Brain microvascular endothelial cell (primary cell): ENCODE results near the gene OR2W1.

Experiments
- DNase-seq: peaks from one replicate; pipeline ENCODE4 v3.0.0-alpha.2; 2020
- H3K27ac ChIP-seq: fragments of 250-450 bp; sonication (Bioruptor Pico); 2 replicates; pipeline ENCODE4 v1.5.1; 2020; ENCODE audit warnings: mild to moderate bottlenecking, moderate library complexity
- H3K27me3 ChIP-seq: fragments of 250-450 bp; sonication (Bioruptor Pico); replicated peaks from 2 replicates; pipeline ENCODE4 v1.5.1; 2020; ENCODE audit warnings: mild to moderate bottlenecking
- H3K36me3 ChIP-seq: fragments of 250-450 bp; sonication (Bioruptor Pico); replicated peaks from 2 replicates; pipeline ENCODE4 v1.5.1; 2020; ENCODE audit warnings: mild to moderate bottlenecking
- H3K4me3 ChIP-seq: 2 replicates; pipeline ENCODE4 v1.5.1; 2011; ENCODE audit warnings: low read depth, mild to moderate bottlenecking, control low read depth, low read length, moderate library complexity
- in situ Hi-C: cut with HindIII; loops from 2 replicates; pipeline ENCODE4 v1.10.0; 2017; ENCODE audit warnings: low sequenced_read_pairs, low pct_ligation_motif_present
- TF ChIP-seq, protein P1 (sequence below): IDR thresholded peaks from 2 replicates; pipeline ENCODE4 v1.5.1; 2011; ENCODE audit warnings: low read depth, mild to moderate bottlenecking, moderate library complexity, low read length, control low read depth, inconsistent platforms; ENCODE audit errors: missing control alignments

OR2W1 gene

DNA sequence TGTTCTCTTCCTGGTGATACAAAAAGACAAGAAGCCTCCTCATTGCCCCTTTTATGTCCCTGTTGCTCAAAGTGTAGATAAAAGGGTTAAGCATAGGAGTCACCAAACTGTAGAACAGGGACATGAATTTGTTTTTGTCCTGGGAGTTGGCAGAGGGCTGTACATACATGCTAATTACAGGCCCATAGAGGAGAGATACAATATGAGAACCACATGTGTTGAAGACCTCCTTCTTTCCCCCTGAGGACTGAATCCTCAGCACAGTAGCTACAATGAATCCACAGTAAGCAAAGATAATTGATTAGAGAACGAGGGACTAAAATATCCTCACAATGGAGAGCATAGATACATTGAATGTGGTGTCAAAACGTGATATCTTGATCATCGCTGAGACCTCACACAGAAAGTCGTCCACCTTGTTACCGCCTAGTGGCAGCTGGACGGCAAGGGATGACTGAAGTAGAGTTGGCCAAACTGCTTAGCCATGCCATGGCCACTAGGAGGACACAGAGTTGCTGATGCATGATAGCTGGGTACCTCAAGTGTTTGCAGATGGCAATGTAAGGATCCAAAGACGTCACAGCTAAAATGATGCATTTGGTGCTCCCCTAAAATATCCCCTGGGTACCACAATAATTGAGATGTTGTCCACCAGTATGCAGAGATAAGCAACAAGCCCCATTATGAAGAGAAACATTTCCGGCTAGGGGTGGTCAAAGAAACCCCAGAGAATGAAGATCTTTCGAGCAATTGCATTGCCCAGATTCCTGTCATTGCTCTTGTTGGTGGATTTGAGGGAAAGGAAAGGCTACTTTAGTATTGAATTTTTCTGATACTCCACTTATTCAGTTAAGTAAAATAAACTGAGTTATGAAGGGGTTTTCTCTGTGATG lies 27.1 kb upstream of the OR2W1 start:
- Histone ChIP-seq H3K36me3 (no peaks in the 10 kb centered on the region), H3K27ac (no peak overlapping the region), H3K27me3 (no peaks in the 10 kb centered on the region), H3K4me3 (no peak overlapping the region)
- DNase-seq, result peak; percentile 34
- in situ Hi-C loops, result no loop called here
- TF ChIP-seq, protein P1, sequence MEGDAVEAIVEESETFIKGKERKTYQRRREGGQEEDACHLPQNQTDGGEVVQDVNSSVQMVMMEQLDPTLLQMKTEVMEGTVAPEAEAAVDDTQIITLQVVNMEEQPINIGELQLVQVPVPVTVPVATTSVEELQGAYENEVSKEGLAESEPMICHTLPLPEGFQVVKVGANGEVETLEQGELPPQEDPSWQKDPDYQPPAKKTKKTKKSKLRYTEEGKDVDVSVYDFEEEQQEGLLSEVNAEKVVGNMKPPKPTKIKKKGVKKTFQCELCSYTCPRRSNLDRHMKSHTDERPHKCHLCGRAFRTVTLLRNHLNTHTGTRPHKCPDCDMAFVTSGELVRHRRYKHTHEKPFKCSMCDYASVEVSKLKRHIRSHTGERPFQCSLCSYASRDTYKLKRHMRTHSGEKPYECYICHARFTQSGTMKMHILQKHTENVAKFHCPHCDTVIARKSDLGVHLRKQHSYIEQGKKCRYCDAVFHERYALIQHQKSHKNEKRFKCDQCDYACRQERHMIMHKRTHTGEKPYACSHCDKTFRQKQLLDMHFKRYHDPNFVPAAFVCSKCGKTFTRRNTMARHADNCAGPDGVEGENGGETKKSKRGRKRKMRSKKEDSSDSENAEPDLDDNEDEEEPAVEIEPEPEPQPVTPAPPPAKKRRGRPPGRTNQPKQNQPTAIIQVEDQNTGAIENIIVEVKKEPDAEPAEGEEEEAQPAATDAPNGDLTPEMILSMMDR, result peak; percentile 72

- in situ Hi-C loops, result no loop called here
- Histone ChIP-seq H3K36me3 (no peaks in the 10 kb centered on the region), H3K27ac (no peak overlapping the region), H3K4me3 (no peak overlapping the region), H3K27me3 (no peaks in the 10 kb centered on the region)
- TF ChIP-seq, protein P1, result no peak
- no peak for DNase-seq
Measured at GRCh38 chr6:29051680-29052079, 6.7 kb upstream of the OR2W1 start.

DNA sequence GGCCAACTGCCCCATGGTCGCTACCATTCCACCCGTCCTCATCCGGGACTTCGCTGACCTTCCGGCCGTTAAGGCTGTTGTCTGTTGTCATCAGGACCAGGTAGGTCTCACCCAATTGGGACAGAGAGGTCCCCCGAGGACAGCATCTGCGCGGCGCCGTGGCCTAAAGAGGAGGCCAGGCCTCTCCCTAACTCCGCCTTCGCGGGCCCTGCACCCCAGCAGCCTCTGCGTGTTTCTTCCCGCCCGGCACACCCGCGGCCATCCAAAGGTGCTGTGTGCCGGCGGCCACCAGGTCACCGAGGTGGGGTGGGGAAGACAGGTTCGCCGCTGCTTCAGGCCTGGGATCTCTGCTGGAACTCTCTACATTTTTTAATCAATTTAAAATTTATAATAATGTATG lies 9.0 kb downstream of the OR2W1 start:
- DNase-seq, result no peak
- TF ChIP-seq, protein P1, result no peak
- in situ Hi-C loops, result no loop called here
- H3K36me3 ChIP-seq, result no peaks in the 10 kb centered on the region
- H3K27ac ChIP-seq, result no peak overlapping the region
- H3K4me3 ChIP-seq, result no peak overlapping the region
- H3K27me3 ChIP-seq, result no peaks in the 10 kb centered on the region

- Histone ChIP-seq H3K36me3 (no peaks in the 10 kb centered on the region), H3K4me3 (no peak overlapping the region), H3K27ac (no peak overlapping the region), H3K27me3 (no peaks in the 10 kb centered on the region)
- TF ChIP-seq, protein P1, result no peak
- DNase-seq, result no peak
- in situ Hi-C loops, result no loop called here
Measured at GRCh38 chr6:29028821-29029220, 16.2 kb downstream of the OR2W1 start.

GRCh38 chr6:29025927-29026585 lies 18.9 kb downstream of the OR2W1 start:
- no peaks in the 10 kb centered on the region for H3K36me3 ChIP-seq
- TF ChIP-seq, protein P1, result no peak
- H3K27me3 ChIP-seq, result no peaks in the 10 kb centered on the region
- in situ Hi-C loops, result no loop called here
- H3K4me3 ChIP-seq, result no peak overlapping the region
- DNase-seq, result no peak
- no peak overlapping the region for H3K27ac ChIP-seq
